CD4-positive, alpha-beta T cell treated with Interleukin-4 for 1 hour (primary cell): ENCODE measurements around the gene TMEM147.

ENCODE experiments used
- DNase-seq, 2 donors: peaks; one replicate each; pipeline ENCODE4 v3.0.0-alpha.2; 2020 to 2022

Gene TMEM147

DNA sequence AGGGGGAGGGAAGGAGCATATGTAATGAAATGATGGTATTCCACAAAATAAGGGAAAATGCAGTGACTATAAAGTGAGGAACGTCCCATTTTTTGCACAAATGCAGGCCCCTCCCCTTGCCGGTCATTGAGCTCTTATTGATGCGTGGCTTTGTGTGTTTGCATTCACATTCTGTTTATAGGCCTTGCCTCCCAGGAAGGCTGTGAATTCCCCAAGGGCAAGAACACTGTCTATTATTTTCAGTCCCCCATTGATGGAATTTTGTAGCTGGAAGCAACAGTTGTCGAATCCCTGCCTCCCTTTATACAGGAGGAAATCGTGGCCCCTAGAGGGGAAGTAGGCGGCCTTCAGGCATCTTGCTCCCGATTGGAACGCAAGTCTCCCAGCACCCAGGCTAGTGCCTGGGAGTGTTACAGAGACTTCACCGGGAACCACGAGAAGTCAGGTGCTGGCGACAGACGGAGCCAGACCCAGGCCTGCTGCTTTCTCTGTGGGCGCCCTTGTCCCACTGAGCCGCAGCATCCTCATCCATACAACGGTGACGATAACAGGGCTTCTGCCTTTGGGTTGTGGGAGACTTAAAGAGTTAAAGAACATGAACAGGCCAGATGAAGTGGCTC lies 24.2 kb upstream of the TMEM147 start:
- no peak for DNase-seq

DNA sequence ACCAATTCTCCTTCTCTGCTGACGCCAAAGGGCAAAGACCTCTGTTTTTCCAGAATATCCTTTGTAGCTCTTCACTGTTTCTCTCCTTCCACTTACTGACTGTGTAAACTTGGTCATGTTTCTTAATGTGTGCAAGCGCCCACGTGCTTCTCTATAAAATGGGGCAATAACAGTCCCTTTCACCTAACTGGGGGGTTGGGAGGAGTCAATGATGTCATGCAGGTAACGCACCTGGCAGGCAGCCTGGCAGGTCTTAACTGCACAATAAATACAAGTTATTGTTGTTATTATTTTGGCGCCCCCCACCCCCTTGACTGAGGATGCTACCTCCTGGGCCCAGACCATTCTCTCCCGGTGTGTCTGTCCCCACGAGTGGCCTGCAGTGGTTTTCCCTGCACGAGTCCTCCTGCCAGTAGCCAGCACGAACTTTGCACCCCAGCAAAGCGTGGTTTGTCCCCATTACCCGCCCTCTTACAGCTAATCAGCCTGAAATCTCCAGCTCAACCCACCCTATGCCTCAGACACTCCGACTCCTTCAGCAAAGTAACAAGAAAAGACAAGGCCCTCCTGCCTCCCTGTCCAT lies 22.6 kb upstream of the TMEM147 start:
- no peak for DNase-seq

DNA sequence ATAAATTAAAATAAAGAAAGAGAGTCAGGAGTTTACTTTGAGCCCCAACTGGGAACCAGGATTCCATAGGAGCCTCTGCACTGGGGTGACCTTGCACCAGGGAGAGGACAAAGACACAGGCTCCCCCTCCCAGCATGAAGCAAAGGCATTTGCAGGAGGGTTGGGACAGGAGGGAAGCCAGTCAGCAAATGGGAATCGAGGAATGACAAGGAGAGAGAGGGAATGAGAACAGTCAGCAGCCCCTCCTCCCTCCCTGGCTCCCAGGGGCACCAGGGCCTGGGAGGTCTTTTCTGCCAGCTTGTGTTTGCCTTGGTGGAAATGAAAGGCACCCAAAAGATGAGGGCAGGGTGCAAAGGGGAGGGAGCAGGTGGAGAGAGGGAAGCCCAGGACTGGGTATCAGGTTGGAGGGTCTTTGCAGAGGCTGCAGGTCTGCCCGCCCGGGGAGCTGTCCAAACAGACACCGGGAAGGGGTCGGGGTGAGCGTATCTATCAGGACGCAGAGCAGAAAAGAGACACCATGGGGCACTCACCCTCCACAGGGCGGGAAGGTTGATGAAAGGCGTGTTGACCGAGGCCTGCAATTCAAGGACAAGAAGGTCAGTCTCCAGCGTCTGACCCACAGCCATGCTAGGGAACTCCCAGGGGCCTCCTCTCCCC lies 21.1 kb upstream of the TMEM147 start:
- DNase-seq = no peak

DNA sequence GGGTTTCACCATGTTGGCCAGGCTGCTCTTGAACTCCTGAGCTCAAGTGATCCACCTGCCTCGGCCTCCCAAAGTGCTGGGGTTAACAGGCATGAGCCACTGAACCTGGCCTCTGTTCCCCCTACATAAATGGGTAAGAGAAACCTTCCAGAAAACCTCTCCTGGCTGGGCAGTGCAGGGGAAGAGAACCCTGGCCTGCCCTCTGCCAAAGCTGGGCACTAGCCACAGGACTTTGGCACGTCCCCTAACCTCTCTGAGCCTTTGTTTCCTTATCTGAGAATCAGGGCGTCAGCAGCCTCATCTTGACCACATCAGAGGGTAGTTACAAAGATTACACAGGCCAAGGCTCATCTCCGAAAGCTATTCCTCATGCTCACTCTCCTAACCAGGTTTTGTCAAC lies 19.6 kb upstream of the TMEM147 start:
- DNase-seq = no peak

DNA sequence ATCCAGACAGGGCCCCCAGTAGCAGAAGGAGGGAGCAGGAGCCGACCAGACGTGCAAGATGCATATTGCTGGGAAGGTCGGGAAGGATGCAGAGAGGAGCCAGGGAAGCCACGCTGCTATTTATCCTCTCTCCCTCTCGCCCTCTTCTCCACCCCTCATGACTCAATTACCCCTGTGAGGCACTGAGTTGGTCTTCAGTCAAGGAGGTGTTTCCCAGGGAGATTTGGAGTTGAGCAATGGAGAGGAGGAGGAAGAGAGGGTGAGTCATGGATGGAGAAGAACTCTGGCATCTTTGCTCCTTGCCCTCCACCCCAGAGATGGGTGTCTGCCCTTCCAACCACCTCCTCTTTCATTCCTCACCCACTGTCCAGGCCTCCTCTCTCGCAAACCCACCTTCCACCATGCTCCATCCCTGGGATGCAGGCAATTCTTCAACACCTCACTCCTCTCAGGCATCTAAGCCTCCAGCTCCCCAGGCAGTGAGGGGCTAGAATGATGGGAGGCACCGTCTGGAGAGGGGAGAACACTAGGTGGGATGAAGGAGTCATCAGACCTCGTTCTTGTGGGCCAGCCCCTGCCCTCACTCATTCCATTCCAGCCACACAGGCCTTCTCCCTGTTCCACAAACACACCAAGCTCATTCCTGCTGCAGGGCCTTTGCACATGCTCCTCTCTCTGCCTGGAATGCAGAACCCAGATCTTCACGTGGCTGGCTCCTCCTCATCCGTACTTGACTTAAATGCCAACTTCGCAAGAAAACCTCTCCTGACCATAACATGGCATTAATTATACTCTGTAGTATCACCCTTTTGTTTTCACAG lies 17.0 kb upstream of the TMEM147 start, which contains the start of gene SBSN:
TSS of gene SBSN (minus strand) at position 94 of the 821 bp plus-strand sequence. CDS start at position 64, 30 bp downstream.
- no peak for DNase-seq

DNA sequence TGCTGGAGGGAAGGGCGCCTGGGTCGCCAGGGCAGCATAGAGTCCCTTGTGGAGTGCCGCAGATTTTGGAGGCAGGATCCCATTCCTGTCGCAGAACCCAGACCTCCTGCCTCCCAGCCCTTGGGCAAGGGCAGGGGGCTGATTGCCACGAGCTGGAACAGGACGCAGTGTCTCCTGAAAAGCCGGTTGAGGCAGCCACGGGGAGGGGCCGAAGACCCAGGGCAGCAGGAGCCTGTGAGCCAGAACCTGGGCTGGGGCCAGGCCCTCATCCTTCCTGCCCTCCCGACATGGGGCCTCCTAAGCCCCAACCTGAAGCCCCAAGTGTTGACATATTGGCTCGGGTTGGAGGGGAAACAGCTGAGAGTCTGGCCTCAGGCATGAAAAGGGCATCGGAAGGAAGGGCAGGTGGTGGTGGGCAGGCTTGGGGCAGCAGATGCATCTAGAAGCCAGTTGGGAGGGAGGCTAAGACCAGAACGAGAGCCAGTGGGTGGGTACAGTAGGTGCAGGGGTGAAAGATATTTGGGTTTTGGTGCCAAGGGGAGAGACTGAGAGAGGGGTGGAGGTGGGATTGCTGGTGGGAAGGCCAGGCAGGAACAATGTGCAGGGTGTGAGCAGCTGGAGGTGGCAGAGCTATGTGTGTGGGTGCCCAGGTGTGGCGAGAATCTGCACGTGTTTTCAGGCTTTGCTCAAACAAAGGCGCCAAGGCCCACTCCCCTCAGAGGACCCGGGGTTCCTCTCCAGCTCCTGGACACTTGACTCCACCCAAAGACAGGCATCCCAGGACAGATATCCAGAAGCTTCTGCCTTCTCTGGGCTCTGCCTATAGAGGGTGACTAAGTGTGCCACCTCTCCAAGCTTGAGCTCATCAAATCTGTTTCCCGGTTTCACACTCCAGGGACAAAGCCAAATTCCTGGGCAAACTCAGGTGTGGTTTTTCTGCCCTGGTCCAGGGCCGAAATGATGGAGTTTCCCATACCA lies 15.9 kb upstream of the TMEM147 start:
- DNase-seq = no peak

DNA sequence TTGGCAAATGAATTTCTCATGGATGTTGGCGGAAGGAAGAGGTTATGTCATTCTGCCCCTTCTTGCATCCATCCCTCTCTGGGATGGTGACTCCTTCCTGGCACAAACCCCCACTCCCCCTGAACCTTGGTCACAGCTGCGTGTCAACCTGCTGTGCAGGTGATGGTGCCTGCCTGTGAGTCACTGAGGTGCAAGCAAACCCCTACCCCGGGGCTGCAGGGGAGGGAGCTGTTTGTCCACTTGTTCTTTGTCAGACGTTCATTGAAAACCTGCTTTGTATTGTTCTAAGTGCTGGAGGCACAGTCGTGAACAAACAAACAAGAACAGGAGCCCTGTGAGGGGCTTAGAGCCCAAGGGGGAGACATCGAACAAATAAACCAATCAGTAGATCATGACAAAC lies 14.1 kb upstream of the TMEM147 start:
- no peak for DNase-seq

DNA sequence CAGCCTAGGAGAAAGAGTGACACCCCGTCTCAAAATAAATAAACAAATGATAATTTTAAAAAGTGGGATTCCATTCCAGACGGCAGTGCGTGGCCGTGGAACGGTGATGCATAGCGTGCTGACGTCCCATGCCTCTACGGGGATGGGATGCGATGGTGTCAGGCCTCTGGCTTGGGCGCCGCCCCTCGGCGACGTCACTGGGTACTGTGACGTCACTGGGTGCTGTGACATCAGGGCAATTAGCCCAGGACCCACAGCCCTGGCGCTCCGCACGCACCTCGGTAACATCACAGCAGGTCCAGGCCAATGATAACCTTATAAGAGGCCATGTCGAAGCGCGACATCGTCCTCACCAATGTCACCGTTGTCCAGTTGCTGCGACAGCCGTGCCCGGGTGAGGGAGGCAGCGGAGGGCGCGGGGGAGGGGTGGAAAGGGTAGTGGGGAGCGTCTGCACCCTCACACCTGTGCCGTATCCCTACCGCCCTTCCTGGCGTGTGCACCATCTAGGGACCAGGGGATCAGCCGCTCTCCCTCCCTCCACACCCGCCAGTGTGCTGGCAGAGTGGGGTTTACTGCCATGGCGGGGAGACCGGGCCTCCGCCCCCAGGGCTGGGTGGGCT lies 12.1 kb upstream of the TMEM147 start, which contains the start of gene GAPDHS:
TSS of gene GAPDHS (plus strand) at position 256 of the 621 bp plus-strand sequence. CDS start at position 328, 72 bp downstream.
- no peak for DNase-seq

DNA sequence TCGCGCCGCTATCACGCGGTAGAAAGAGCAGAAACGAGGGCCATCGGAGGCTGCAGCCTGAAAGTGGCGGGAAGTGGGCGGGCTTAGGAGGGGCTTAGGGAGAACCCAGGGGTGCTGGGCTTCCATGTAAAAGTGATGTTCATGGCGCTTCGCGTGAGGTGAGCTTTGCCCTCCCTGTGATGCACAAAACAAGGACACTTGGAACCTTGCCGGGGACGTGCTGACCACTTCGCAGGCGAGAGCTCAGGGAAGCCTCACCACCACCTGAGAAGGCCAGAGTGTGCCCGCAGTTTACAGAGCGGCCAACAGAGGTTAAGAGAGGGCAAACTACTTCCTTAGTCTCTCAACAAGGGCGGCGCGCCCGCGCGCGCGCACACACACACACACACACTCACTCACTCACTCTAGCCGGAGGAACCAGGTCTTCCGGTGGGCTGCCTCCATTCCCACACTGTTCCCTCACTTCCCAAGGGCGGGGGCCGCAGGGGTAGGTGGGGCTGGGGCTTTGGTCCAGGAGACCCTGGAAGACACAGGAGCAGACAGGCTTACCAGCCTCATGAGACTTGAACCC lies 11.5 kb upstream of the TMEM147 start:
- peak; percentile 44 to 46 for DNase-seq

DNA sequence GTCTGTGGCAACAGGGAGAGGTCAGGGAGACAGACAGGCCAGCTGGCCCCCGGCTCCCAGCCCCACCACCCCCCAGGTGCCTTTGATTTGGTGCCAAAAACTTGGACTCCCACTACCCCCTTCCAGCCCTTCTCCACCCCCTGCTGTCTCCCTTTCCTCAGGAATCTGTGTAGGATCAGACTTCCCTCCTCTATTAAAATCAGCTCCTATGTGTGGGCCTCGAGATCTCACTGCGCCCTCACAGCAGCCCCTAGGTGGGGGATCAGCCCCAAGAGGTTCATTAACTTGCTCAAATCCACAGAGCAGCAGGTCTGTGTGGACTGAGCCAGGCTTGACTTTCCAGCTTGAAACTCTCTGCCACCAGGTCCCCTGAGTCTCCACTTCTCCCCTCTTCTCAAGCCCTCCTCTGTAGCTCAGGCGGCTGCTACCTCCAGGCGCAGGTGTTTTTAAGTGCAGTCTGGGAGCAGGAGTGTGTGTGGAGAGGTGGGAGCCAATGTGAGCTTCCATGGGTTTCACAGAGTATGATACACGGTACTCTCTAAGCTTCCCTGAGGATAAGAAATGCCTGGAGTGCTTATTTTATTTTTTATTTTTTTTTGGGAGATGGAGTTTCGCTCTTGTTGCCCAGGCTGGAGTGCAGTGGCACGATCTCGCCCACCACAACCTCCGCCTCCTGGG lies 10.5 kb upstream of the TMEM147 start:
- no peak for DNase-seq

DNA sequence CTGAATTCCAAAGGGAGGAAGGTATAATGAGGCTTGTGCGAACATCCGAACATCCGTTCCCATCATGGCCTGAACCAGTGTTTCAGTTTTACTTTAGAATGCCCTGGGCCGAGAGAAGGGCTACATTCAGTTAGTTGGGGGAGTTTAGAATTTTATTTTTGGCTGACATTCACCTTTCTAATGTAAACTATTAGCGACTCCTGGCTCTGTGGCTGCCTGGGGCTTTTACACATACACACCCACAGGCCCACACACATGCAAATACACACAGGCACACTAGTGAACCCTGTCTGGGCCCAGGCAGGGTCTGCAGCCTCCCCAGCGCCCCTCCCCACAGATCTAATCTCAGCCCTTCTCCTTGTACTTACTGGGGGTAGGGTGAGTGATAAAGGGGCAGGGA lies 6.1 kb upstream of the TMEM147 start:
- no peak for DNase-seq

DNA sequence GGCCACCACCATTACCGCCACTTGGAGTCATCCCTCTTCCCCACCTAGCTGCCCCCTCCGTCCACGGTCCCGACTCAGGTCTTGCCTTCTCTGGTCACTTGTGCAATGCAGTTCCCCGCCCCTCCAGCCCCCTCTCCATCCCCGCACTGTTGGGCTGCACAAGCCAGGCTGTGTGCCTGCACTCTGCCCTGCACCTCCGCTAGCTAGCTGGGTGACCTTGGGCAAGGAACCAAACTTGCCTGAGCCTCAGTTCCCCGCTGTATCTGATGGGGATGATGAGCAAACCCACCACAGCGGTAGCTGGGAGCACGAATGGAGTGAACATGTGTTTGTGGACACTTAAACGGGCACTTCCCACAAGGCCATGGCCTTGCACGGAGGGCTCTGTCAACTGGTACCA lies 5.6 kb upstream of the TMEM147 start:
- DNase-seq = no peak

DNA sequence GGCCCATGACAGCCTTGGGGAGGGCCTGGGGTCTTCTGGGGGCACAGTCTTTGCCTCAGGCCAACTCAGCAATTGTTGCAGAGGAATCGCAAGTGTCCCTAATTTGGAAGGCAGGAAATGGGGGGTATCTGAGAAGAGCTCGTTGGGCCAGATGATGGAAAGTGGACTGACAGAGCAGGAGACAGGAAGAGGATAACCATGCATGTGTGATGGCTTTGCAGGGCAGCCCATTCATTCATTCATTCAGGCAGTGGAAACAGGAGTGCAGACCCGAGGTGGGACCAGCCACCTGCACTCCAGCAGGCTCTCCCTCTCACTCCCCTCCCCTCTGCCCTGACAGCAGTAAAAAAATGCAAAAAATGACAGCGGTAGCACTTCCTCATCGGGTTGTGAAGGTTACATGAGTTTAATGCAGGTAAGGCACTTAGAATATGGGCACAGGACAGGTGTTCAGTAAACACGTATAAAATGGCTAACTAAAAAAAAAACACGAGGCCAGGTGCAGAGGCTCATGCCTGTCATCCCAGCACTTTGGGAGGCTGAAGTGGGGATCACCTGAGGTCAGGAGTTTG lies 5.0 kb upstream of the TMEM147 start:
- DNase-seq = no peak

DNA sequence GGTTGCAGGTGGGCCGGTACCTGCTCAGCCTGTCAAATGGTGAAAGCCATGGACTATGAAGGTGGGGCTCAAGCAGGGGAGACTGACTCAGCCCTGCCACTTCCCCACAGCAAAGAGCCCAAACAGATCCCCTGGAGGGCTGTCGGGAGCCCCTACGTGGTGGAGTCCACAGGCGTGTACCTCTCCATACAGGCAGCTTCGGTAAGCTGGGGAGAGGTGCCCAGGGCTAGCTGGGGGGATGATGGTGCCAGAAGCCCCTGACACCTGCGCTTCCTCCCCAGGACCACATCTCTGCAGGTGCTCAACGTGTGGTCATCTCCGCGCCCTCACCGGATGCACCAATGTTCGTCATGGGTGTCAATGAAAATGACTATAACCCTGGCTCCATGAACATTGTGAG lies 3.2 kb upstream of the TMEM147 start:
- no peak for DNase-seq

DNA sequence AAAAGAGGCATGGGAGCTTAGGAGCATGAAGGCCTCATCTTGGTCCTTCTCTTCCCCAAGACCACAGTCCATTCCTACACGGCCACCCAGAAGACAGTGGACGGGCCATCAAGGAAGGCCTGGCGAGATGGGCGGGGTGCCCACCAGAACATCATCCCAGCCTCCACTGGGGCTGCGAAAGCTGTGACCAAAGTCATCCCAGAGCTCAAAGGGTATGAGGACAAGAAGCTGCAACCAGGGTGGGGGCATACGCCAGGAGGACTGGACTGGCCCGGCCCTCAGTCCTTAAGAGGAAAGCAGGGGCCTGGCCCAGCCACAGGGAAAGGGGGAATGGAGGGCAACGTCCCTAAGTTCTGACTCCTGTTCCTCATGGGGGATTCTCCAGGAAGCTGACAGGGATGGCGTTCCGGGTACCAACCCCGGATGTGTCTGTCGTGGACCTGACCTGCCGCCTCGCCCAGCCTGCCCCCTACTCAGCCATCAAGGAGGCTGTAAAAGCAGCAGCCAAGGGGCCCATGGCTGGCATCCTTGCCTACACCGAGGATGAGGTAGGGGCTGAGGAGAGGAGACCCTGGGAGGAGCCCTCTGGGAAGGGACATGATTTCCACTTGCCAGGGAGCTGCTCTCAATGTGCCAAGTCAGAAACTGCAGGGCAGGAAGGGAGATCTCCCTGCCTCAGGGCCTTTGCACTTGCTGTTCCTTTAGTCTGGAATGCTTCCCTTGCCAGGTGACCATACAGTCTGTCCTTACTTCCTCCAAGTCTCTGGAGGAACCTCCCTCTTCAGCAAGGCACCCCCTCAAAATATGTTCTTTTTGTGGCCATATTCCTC lies 1.9 kb upstream of the TMEM147 start:
- DNase-seq = no peak

DNA sequence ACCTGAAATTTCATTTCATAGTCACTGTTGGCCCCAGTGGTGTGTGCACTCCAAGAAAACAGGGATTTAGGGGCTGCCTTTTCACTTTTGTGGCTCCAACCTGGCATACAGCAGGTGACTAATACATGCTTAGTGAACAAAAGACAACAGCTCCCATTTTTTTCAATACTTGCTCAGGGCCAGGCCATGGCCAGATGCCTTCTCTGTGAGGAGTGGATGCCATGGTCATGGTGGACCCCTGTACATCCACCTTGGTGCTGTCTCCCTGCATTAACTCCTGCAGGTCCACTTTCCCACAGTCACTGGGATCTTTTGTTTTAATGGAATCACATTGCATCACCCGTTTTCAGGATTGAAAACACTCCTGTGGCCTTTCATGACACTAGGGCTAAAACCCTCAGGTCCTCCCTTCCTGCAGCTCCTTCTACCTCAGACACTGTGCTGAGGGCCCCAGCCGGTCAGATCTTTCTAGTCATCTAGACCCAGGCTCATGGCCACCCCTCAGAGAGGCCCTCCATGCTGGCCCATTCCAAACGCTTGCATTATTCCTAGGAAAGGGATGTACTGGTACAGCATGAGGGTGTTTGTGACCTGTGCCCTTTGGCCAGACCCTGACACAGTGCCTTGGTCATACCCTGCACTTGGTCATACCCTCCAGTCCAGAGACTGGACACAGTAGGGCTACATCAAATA lies 1.2 kb upstream of the TMEM147 start:
- no peak for DNase-seq

DNA sequence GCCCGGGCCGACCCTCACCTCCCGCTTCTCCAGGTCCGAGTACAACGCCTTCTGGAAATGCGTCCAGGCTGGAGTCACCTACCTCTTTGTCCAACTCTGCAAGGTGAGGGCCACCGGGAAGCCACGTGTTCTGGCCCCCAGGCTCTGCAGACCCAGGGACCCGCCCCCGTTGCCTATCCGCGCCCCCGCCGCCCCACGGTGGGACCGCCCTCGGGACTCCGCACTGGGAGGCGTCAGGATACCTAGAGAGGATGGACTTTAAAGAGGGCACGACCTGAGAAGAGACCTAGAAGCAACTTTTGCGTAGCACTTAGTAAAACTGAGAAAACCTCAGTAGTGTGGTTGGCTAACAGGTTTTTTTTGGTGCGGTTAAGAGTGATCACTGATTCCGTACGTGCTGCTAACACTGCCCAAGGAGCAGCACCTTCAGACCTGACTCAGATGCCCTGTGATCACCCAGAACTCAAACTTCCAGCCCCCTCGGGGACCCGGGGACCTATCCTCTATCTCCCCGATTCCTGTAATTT lies 492 bp downstream of the TMEM147 start:
- peak; percentile 29 to 55 for DNase-seq

DNA sequence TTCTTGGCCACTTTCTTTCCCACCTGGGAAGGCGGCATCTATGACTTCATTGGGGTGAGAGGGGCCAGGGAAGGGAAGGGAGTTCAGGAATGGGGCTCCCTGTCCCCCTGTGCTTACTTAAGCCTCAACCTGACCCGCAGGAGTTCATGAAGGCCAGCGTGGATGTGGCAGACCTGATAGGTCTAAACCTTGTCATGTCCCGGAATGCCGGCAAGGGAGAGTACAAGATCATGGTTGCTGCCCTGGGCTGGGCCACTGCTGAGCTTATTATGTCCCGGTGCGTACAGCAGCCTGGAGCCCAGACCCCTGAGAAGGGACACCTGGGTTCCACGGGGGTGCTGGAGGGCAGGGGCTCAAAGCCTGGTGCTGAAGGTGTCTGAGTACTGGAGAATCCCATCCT lies 1.1 kb downstream of the TMEM147 start:
- no peak for DNase-seq
